ENCODE data around the gene ADAMTS6.

Gene ADAMTS6

DNA sequence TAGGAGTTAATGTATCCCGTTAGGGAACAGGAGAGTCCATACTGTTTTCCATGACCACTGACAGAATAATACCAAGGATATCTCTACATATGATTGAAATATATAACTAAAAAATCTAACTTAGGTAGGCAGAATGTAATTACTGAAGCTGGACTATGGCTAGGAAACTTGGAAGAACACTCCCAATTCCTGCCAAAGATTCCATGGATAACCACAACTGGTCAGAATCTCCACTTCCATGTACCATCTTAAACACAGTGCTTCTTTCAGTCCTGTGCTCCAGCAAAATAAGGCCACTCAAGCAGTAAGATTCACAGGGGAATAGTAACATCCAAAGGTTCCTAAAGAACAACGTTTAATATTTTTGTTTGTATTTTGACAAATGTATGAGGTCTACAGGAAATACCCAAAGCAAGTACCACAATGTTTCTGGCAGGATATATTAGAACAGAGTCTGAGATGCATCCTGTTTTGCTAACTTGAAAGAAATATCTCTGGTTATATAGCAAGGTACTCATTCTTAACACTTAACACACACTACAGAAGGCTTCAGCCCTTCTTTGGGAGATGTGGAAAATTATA is 295.0 kb downstream of the ADAMTS6 start:
- no peak for TF ChIP-seq CTCF (IDR thresholded peaks at IDR 0.05)

DNA sequence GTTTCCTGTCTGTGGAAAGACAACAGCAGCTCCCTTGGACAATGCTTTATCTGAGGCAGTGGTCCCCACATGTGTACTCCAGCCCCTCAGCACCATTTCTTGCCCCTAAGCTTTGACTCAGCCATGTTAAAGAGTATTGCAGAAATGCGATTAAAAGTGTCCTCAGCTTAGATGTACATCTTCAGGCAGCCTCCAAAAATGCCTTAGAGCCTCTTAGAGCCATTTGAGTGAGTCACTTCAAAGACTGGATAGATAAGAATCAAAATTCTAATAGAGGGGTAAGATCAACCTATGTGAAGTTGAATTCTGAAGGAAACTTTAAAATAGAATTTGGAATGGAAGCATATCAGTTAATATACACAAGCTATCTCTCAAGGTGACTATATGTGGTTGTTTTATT is 296.3 kb downstream of the ADAMTS6 start:
- TF ChIP-seq CTCF (IDR thresholded peaks at IDR 0.05) = no peak

GRCh38 chr5:65184780-65185179 is 296.9 kb downstream of the ADAMTS6 start:
- no peak for TF ChIP-seq CTCF (IDR thresholded peaks at IDR 0.05)

DNA sequence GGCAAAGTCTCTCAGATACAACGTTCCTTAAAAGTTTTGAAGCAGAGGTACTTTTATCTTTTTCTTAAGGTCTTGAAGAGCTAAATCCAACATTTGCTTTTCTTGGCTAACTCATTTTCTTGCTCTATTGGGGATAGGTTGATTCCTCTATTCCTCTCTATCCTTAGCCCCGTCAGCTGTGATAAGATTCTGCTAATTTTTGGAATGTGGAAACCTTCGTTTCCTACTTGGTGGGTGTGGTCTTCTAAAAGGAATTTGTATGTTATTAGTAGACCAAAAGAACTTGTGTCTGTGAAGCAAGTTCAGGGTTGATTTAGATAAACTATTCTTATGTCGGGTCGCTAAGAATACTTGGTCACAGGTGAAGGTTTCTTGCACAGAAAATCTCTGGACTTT is 308.6 kb downstream of the ADAMTS6 start:
- no peak for TF ChIP-seq CTCF (IDR thresholded peaks at IDR 0.05)

GRCh38 chr5:65172486-65173129 is 309.1 kb downstream of the ADAMTS6 start:
- no peak for TF ChIP-seq CTCF (IDR thresholded peaks at IDR 0.05)

DNA sequence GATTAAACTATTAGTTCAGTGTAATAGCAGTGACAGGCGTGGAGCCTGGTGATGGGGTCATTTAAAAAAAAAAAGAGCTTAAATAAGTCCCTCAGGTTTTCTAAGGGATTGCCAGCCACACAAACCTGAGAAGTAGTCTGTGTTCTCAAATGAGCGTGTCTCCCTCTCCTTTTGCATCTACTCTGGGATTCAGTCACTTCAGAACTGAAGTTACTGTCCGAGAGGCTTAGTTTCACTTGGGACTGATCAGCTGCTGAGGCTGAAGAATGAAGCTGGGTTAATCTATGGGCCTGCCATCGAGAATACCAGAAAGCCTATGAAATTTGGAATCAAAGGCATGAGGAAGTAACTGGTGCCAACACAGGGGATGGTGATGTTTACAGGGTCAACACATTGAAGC is 310.1 kb downstream of the ADAMTS6 start:
- TF ChIP-seq CTCF (IDR thresholded peaks at IDR 0.05) = no peak

- no peak for TF ChIP-seq CTCF (IDR thresholded peaks at IDR 0.05)
These were observed 318.0 kb downstream of the ADAMTS6 start for GRCh38 chr5:65163698-65164097.

DNA sequence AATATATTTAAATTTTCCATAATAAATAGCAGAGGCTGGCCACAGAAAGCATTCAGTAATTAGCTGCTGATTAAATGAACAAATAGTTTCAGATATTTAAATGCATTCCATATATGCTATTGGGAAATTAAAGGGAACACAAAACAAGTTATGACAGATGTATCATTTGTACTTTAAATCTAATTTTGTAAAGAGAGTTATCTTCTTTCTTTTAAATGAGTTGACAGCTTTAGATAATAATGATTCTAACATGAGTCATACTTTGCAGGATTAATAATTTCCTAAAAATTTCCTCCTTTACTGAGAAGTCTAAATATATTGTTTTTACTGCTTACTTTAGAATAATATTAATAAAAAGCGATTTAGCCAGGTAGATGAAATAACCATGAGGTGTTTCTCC is 320.1 kb downstream of the ADAMTS6 start:
- TF ChIP-seq CTCF (IDR thresholded peaks at IDR 0.05) = no peak
